AG04449 (cell line): ENCODE data around the gene ZNF184.

Source experiments
- CTCF ChIA-PET: fragments of 350-600 bp; formaldehyde crosslinking; extraction: SDS; loops from one replicate; lab custom pipeline; 2021; ENCODE audit warnings: antibody characterized with exemption; lab: Yijun Ruan, JAX
- POLR2A ChIA-PET: fragments of 400-600, 350-600 bp; formaldehyde crosslinking; extraction: SDS; loops from one replicate; lab custom pipeline; 2020; ENCODE audit warnings: antibody characterized with exemption, inconsistent platforms; lab: Yijun Ruan, JAX
- DNase-seq: peaks from one replicate; pipeline ENCODE4 v3.0.0-alpha.2; 2010; ENCODE audit warnings: low read depth, low spot score
- H3K4me3 ChIP-seq: 2 replicates; pipeline ENCODE4 v1.5.1; 2011; ENCODE audit warnings: low read depth, mild to moderate bottlenecking, control low read depth, low read length
- CTCF ChIP-seq: IDR thresholded peaks from one replicate; pipeline ENCODE4 v1.5.1; 2011; ENCODE audit warnings: mild to moderate bottlenecking, moderate library complexity, low read length, control low read depth, inconsistent platforms; ENCODE audit not compliant: insufficient read depth; ENCODE audit errors: missing control alignments

ZNF184 gene

GRCh38 chr6:27479319-27480182, 6.6 kb upstream of the ZNF184 start:
- peak overlapping the region; percentile 81 for H3K4me3 ChIP-seq
- no peak for TF ChIP-seq CTCF
- peak; percentile 79 for DNase-seq
- CTCF ChIA-PET, result interaction anchor here (0.6 to 1.4 kb wide), 9 partner anchors 19 to 885 kb away, joined by 3 to 4 read pairs (median 3); no protein-coding TSS in a partner anchor
- POLR2A ChIA-PET, result interaction anchor here (0.5 to 1.5 kb wide), 6 partner anchors 16 to 347 kb away, joined by 3 to 6 read pairs (median 4); a partner anchor contains a TSS

GRCh38 chr6:27478706-27479318, 5.9 kb upstream of the ZNF184 start:
- TF ChIP-seq CTCF, result no peak
- peak; percentile 80 for DNase-seq
- ChIA-PET CTCF (interaction anchor here (0.7 to 2.1 kb wide), 9 partner anchors 40 to 416 kb away, joined by 3 to 7 read pairs (median 4); no protein-coding TSS in a partner anchor), POLR2A (interaction anchor here (1.0 to 1.5 kb wide), 5 partner anchors 17 to 347 kb away, joined by 3 to 6 read pairs (median 4); a partner anchor contains a TSS)
- H3K4me3 ChIP-seq, result peak overlapping the region; percentile 81

- ChIA-PET CTCF (interaction anchor here (1.1 to 2.1 kb wide), 4 partner anchors 40 to 417 kb away, joined by 3 to 7 read pairs (median 4); no protein-coding TSS in a partner anchor), POLR2A (interaction anchor here (1.0 kb wide), 1 partner anchor 331 kb away, joined by 4 read pairs; a partner anchor contains a TSS)
- DNase-seq, result no peak
- H3K4me3 ChIP-seq, result peak overlapping the region; percentile 81
- TF ChIP-seq CTCF, result no peak
Observed at GRCh38 chr6:27478141-27478705, 5.3 kb upstream of the ZNF184 start.

GRCh38 chr6:27477318-27478013, 4.6 kb upstream of the ZNF184 start:
- POLR2A ChIA-PET, result no interaction called here
- DNase-seq, result no peak
- CTCF ChIA-PET, result interaction anchor here (1.6 to 2.1 kb wide), 2 partner anchors 41 to 418 kb away, joined by 4 to 7 read pairs; no protein-coding TSS in a partner anchor
- peak overlapping the region; percentile 81 for H3K4me3 ChIP-seq
- TF ChIP-seq CTCF, result no peak

- ChIA-PET POLR2A (no interaction called here), CTCF (no interaction called here)
- DNase-seq, result no peak
- TF ChIP-seq CTCF, result no peak
- H3K4me3 ChIP-seq, result no peak overlapping the region
Observed at GRCh38 chr6:27476090-27476489, 3.2 kb upstream of the ZNF184 start.
